OCI-LY7 (cell line): ENCODE measurements around the gene PXDC1.

Experiments
- EZH2phosphoT487 ChIP-seq: fragments of 200-600 bp; sonication (generic); IDR thresholded peaks from 2 replicates; pipeline ENCODE4 v1.6.1; 2018; ENCODE audit warnings: low read depth, borderline replicate concordance, mild to moderate bottlenecking, mixed run types, antibody characterized with exemption, low read length, moderate library complexity, mixed read lengths
- TF ChIP-seq, protein P1 (sequence below): fragments of 200-600 bp; sonication (generic); conservative IDR thresholded peaks from 2 replicates; pipeline ENCODE4 v1.5.1; 2014; ENCODE audit warnings: mild to moderate bottlenecking, antibody characterized with exemption, low read length, moderate library complexity, mixed read lengths

DNA sequence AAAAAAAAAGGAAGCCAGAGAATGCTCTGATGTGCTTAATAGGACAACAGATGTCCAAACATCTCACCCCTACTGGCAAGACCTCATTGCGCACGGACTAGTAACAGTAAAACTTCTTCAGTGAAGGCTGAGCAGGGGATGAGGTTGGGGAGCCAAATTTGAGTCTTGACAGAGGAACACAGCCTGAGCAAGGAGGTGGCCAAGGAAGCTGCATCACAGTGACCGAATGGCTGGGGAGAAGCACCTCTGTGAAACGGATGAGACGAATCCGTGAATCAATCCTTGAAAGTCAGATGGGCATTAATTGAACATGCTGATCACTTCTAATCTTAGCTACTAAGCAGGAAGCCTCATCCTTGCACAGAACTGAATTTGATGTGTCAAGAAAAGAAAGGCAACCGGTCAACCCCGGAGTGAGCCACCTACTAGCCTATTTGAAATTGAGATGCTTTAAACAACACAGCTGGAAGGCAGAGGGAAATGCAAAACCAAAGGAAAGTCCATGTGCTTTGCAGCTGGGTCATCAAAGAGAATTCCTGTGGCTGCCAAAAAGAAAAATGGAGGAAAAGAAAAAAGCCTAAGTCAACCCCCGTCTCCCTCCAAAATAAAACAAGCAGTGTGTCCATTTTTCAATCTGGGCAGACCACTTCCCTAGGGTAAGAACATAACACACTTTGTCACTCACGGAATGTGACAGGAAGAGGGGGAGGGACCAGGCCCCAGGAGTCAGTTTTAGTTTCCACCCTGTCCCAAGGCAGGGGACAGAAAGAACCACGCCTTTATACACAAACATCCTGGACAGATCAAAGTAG is 29.5 kb downstream of the PXDC1 start:
- TF ChIP-seq, protein P1, sequence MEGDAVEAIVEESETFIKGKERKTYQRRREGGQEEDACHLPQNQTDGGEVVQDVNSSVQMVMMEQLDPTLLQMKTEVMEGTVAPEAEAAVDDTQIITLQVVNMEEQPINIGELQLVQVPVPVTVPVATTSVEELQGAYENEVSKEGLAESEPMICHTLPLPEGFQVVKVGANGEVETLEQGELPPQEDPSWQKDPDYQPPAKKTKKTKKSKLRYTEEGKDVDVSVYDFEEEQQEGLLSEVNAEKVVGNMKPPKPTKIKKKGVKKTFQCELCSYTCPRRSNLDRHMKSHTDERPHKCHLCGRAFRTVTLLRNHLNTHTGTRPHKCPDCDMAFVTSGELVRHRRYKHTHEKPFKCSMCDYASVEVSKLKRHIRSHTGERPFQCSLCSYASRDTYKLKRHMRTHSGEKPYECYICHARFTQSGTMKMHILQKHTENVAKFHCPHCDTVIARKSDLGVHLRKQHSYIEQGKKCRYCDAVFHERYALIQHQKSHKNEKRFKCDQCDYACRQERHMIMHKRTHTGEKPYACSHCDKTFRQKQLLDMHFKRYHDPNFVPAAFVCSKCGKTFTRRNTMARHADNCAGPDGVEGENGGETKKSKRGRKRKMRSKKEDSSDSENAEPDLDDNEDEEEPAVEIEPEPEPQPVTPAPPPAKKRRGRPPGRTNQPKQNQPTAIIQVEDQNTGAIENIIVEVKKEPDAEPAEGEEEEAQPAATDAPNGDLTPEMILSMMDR: no peak
- TF ChIP-seq EZH2phosphoT487: no peak
